ENCODE results near the gene CRACR2A. TPM values are rescaled to one million over a fixed set of nuclear protein-coding genes. Genes with fewer than 3 reads are reported as not detected.

The CRACR2A gene
- total and polyA plus RNA-seq, 2 of the 13 experiments (the other 11 are each of a cell fraction or from before 2014, with no cell fraction given): 0.09 to 0.20 TPM

- Histone ChIP-seq H2AFZ (ENCODE audit: low read length) (no peak overlapping the region), H3K4me2 (ENCODE audit: low read depth, low read length) (no peak overlapping the region), H3K9ac (ENCODE audit: insufficient read depth, low read depth, low read length) (no peak overlapping the region), H3K4me3 (replicated peaks in 1 of 3; ENCODE audit: insufficient read depth in 1 of 3, low read depth in 2 of 3, low read length in 3 of 3) (no peak overlapping the region), H3K4me1 (ENCODE audit: insufficient read depth, low read length) (no peaks in the 10 kb centered on the region), H3K9me3 (ENCODE audit: low read length) (no peaks in the 10 kb centered on the region), H4K20me1 (ENCODE audit: insufficient read depth, low read length) (no peaks in the 10 kb centered on the region), H3K79me2 (ENCODE audit: insufficient read depth, low read length) (no peaks in the 10 kb centered on the region), H3K27ac (ENCODE audit: extremely low read length, insufficient read depth, low read length) (no peak overlapping the region), H3K27me3 (ENCODE audit: control insufficient read depth in 1 of 2, insufficient read depth in 2 of 2, low read length in 2 of 2) (no peaks in the 10 kb centered on the region; a peak in 1 of 5 replicates), H3K36me3 (replicated peaks in 1 of 2; ENCODE audit: control insufficient read depth in 1 of 2, insufficient read depth in 2 of 2, low read length in 2 of 2) (no peaks in the 10 kb centered on the region)
- intact Hi-C loops (cut with micrococcal nuclease; ENCODE audit: unreplicated experiment): no loop called here
- ATAC-seq (no peak), FAIRE-seq (no peak), DNase-seq (ENCODE audit: low spot score) (no peak)
- no TSS peak for BruUV-seq (replicated peaks)
- ChIA-PET POLR2A (no interaction called here), CTCF (ENCODE audit: low intra/inter-chr PET ratio, low total read pairs) (no interaction called here)
- WGBS (ENCODE audit: low lambda C conversion rate): 80% methylated on average over 7 of the region's 7 CpGs
- in situ Hi-C loops (cut with HindIII; ENCODE audit: extremely low pct_ligation_motif_present, low pct_unique_long_range_greater_than_20kb): no loop called here
- TF ChIP-seq ZNF597 (CRISPR knock-in tag; IDR thresholded peaks at IDR 0.05) (no peak), ZNF235 (CRISPR knock-in tag; IDR thresholded peaks at IDR 0.05; ENCODE audit: borderline replicate concordance) (no peak), ZNF17 (CRISPR knock-in tag; IDR thresholded peaks at IDR 0.05) (no peak), YY1 (IDR thresholded peaks at IDR 0.05; ENCODE audit: insufficient read depth, insufficient replicate concordance, low read depth, low read length) (no peak), ATF7 (IDR thresholded peaks at IDR 0.05) (no peak), ATF7 (CRISPR knock-in tag; IDR thresholded peaks at IDR 0.05) (no peak), RXRB (CRISPR knock-in tag; IDR thresholded peaks at IDR 0.05; ENCODE audit: borderline replicate concordance) (no peak), ZNF432 (CRISPR knock-in tag; IDR thresholded peaks at IDR 0.05; ENCODE audit: borderline replicate concordance) (no peak), POLR2G (IDR thresholded peaks at IDR 0.05; ENCODE audit: low read depth, low read length) (no peak), ZKSCAN5 (CRISPR knock-in tag; IDR thresholded peaks at IDR 0.05) (no peak), FLYWCH1 (CRISPR knock-in tag; IDR thresholded peaks at IDR 0.05) (no peak), FOXO4 (CRISPR knock-in tag; conservative IDR thresholded peaks at IDR 0.05) (no peak), PAXIP1 (CRISPR knock-in tag; conservative IDR thresholded peaks at IDR 0.05) (no peak)
Observed at GRCh38 chr12:3666441-3666840, 86.5 kb downstream of the CRACR2A start.

Data from HepG2 (cell line).